Central memory CD8-positive, alpha-beta T cell (primary cell): Measurements from ENCODE around the gene CGB7.
"Not testable (repeated sequence)": the region's sequence is repeated elsewhere in the genome, so short reads cannot be mapped to it uniquely, and the experiment has no call there.

Source experiments
- ATAC-seq: fragments of 150-1000 bp; cut with Tn5 transposase; replicated peaks from 2 replicates; pipeline ENCODE4 v1.10.0; 2022; ENCODE audit warnings: mild to moderate bottlenecking, moderate FRiP score, moderate number of reproducible peaks; ENCODE audit not compliant: poor library complexity, severe bottlenecking; ENCODE audit errors: extremely low read depth
- DNase-seq, 2 donors: peaks; one replicate each; pipeline ENCODE4 v3.0.0; 2021; ENCODE audit warnings: low spot score in 2 of 2
- H3K27ac Mint-ChIP-seq: one replicate; pipeline ENCODE4 v1.8.0; 2022; ENCODE audit warnings: low read depth, mild to moderate bottlenecking, moderate library complexity, mixed read lengths
- H3K27me3 Mint-ChIP-seq: one replicate; pipeline ENCODE4 v1.8.0; 2022; ENCODE audit warnings: mixed read lengths
- H3K36me3 Mint-ChIP-seq: one replicate; pipeline ENCODE4 v1.8.0; 2022; ENCODE audit warnings: mild to moderate bottlenecking, moderate library complexity, mixed read lengths; ENCODE audit not compliant: insufficient read depth
- H3K4me1 Mint-ChIP-seq: one replicate; pipeline ENCODE4 v1.8.0; 2022; ENCODE audit warnings: mixed read lengths
- H3K4me3 Mint-ChIP-seq: one replicate; pipeline ENCODE4 v1.8.0; 2022; ENCODE audit warnings: mild to moderate bottlenecking, moderate library complexity, mixed read lengths
- H3K9me3 Mint-ChIP-seq: one replicate; pipeline ENCODE4 v1.8.0; 2022; ENCODE audit warnings: mixed read lengths

CGB7 gene

GRCh38 chr19:49065905-49066512 is 8.5 kb upstream of the CGB7 start:
- H3K9me3 Mint-ChIP-seq: no peaks in the 10 kb centered on the region
- peaks cover 64% of the 10 kb centered on the region for H3K27me3 Mint-ChIP-seq

GRCh38 chr19:49064768-49065611 is 7.4 kb upstream of the CGB7 start, which contains the start of gene NTF4:
Gene NTF4, minus strand, starts transcription at chr19:49064818. Its CDS starts 2,821 bp downstream, at chr19:49061997.
- no peak for DNase-seq
- Mint-ChIP-seq H3K4me1 (no peaks in the 10 kb centered on the region), H3K27me3 (peaks cover 64% of the 10 kb centered on the region), H3K9me3 (no peaks in the 10 kb centered on the region), H3K27ac (no peak within 1 kb of the TSS), H3K4me3 (no peak within 1 kb of the TSS), H3K36me3 (no peaks in the 10 kb centered on the region)
- ATAC-seq: no peak

More at GRCh38 chr19:49065905-49066512, 8.5 kb upstream of the CGB7 start:
- ATAC-seq: no peak
- no peak overlapping the region for H3K27ac Mint-ChIP-seq
- no peak overlapping the region for H3K4me3 Mint-ChIP-seq
- no peak for DNase-seq
- H3K4me1 Mint-ChIP-seq: no peaks in the 10 kb centered on the region
- no peaks in the 10 kb centered on the region for H3K36me3 Mint-ChIP-seq

DNA sequence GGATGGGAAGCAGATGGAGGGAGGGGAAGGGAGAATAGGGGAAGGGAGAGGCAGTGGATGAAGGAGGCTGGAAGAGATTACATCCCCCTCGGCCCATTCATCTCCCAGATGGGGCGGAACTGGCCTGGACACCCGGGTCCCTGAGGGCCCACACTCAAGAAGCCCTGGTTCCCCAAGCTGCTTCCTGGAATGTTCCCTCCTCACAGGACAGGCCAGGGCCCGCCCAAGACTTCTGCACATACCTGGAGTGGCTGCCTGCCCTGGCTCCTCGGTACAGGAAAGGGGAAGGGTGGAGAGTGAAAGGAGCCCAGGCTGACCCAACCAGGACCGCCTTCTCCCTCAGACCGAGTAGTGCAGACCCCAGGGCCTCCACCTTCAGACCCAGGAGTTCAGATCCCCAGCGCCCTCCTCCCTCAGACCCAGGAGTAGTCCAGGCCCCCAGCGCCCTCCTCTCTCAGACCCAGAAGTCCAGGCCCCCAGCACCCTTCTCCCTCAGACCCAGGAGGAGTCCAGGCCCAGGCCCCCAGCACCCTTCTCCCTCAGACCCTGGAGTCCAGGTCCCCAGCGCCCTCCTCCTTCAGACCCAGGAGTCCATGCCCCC is 6.6 kb upstream of the CGB7 start:
- H3K36me3 Mint-ChIP-seq: no peaks in the 10 kb centered on the region
- H3K27me3 Mint-ChIP-seq: peaks cover 59% of the 10 kb centered on the region
- H3K9me3 Mint-ChIP-seq: no peaks in the 10 kb centered on the region

DNA sequence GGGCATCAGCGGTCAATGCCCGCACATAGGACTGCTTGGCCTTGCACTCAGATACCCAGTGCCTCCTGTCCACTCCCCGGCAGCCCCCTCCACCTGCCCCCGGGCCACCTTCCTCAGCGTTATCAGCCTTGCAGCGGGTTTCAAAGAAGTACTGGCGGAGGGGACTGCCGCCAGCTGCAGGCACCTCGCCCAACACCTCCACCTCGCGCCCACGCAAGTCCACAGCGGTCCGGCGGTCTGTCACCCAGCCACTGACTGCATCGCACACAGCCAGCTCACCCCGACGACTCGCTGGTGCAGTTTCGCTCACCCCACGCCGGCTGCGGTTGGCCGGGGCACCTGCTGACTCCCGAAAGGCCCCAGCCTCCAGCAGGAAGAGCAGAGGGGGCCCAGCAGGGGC is 3.9 kb upstream of the CGB7 start:
- Mint-ChIP-seq H3K9me3 (no peaks in the 10 kb centered on the region), H3K4me1 (peaks cover 17% of the 10 kb centered on the region), H3K4me3 (no peak overlapping the region), H3K27ac (no peak overlapping the region), H3K27me3 (peaks cover 65% of the 10 kb centered on the region), H3K36me3 (no peaks in the 10 kb centered on the region)
- DNase-seq (no peak), ATAC-seq (no peak)

More for the DNA sequence above, 6.6 kb upstream of the CGB7 start:
- no peak overlapping the region for H3K4me3 Mint-ChIP-seq
- no peak overlapping the region for H3K27ac Mint-ChIP-seq
- no peaks in the 10 kb centered on the region for H3K4me1 Mint-ChIP-seq
- DNase-seq (no peak), ATAC-seq (no peak)

DNA sequence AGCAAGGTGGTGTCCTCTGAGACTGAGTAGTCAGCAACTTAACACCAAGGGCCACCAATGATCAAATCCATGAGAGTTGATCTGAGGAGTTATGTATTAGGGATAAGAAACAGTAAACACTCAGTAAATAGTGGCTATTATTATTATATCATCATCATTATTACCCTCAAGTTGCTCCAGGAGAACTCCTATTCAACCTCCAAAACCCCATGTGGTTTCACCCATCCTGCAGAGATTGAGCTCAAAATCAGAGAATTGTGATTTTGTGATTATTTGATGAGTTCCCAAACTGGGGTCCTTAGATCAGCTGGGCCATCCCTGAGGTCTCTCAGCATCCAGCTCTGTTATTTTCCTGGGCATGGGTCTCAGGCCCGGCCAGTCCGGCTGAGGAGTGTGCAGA is 3.5 kb upstream of the CGB7 start:
- H3K9me3 Mint-ChIP-seq: no peaks in the 10 kb centered on the region
- ATAC-seq: no peak
- no peak overlapping the region for H3K27ac Mint-ChIP-seq
- peaks cover 21% of the 10 kb centered on the region for H3K4me1 Mint-ChIP-seq
- no peaks in the 10 kb centered on the region for H3K36me3 Mint-ChIP-seq
- no peak for DNase-seq
- H3K27me3 Mint-ChIP-seq: peaks cover 63% of the 10 kb centered on the region
- H3K4me3 Mint-ChIP-seq: no peak overlapping the region

GRCh38 chr19:49059053-49059452 is 1.5 kb upstream of the CGB7 start:
- Mint-ChIP-seq H3K4me3 (no peak overlapping the region), H3K9me3 (no peaks in the 10 kb centered on the region), H3K27ac (no peak overlapping the region), H3K4me1 (peaks cover 22% of the 10 kb centered on the region), H3K27me3 (peaks cover 52% of the 10 kb centered on the region), H3K36me3 (no peaks in the 10 kb centered on the region)
- DNase-seq (no peak), ATAC-seq (no peak)

DNA sequence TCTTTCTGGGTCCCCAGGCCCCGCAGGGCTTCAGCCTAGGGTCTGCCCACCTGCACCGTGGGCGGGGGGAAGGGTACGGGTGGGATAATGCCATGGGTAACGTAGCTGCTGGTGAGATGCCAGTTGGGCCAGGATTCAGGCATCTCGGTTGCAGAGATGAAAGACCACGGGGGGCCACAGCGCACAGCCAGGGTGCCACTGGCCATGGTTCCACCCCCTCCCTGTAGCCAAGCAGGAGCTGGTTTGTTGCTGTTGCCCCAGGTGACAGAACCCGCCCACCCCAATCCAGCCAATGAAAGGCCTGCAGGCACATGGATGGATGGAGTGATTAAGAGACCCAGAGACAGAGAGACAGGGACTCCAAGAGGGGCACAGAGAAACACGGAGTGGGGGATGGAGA is 1.0 kb upstream of the CGB7 start:
- peak overlapping the region; percentile 79 for H3K4me3 Mint-ChIP-seq
- peaks cover 1% of the 10 kb centered on the region for H3K36me3 Mint-ChIP-seq
- ATAC-seq (no peak), DNase-seq (no peak)
- H3K4me1 Mint-ChIP-seq: peaks cover 22% of the 10 kb centered on the region
- peaks cover 52% of the 10 kb centered on the region for H3K27me3 Mint-ChIP-seq
- no peaks in the 10 kb centered on the region for H3K9me3 Mint-ChIP-seq
- H3K27ac Mint-ChIP-seq: no peak overlapping the region

- not testable (repeated sequence) for H3K9me3 Mint-ChIP-seq, ATAC-seq, H3K36me3 Mint-ChIP-seq, DNase-seq
- Mint-ChIP-seq H3K4me1 (peaks cover 22% of the 10 kb centered on the region), H3K27me3 (peaks cover 52% of the 10 kb centered on the region), H3K4me3 (peak overlapping the region; percentile 79), H3K27ac (peak overlapping the region; percentile 23)
Observed at GRCh38 chr19:49056902-49057596, 500 bp downstream of the CGB7 start.

DNA sequence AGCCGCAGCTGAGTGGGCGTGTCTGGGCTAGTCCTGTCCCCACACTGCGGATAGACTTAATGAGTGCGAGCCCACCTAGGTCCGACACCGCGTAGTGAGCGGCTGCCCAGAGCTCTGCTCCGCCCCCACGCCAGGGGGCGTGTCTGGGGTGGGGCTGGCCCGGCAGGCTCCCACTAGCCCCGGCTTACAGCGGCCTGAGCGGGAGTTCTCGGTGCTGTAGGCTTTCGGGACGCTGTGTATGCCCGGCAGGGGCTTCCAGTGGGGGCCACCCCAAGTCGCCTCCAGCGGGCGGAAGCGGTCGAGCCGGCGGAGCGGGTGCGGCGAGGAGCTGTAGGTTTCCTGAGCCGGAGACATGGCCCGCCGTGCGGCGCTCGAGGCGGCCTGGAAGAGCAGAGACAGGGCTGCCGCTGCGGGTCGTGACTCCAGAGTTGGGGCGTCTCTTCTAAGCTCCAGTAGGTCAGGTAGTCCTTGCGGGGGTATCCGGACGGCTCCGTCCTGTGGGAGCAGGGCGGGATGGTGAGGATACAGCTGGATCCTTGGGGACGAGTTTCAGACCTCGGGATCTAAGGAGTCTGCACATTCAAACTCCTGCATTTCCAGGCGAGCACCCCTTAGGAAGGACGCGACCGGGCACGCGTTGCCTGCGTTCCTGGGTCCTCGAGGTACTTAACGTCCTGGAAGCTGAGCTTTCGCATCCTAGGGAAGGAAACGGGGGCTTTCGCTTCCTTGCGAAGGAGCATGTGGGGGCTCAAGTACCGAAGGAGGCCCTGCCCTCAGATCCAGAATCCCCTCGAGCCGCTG is 1.2 kb downstream of the CGB7 start:
- no peak for ATAC-seq
- peaks cover 22% of the 10 kb centered on the region for H3K4me1 Mint-ChIP-seq
- H3K9me3 Mint-ChIP-seq: no peaks in the 10 kb centered on the region
- H3K27ac Mint-ChIP-seq: no peak overlapping the region
- DNase-seq: peak; percentile 23 to 42
- H3K27me3 Mint-ChIP-seq: peaks cover 46% of the 10 kb centered on the region
- H3K4me3 Mint-ChIP-seq: peak overlapping the region; percentile 79
- peaks cover 1% of the 10 kb centered on the region for H3K36me3 Mint-ChIP-seq

- H3K4me3 Mint-ChIP-seq, H3K27ac Mint-ChIP-seq, H3K36me3 Mint-ChIP-seq, H3K4me1 Mint-ChIP-seq, DNase-seq, ATAC-seq, H3K27me3 Mint-ChIP-seq, H3K9me3 Mint-ChIP-seq: not testable (repeated sequence)
Observed at GRCh38 chr19:49050376-49051033, 7.0 kb downstream of the CGB7 start.

DNA sequence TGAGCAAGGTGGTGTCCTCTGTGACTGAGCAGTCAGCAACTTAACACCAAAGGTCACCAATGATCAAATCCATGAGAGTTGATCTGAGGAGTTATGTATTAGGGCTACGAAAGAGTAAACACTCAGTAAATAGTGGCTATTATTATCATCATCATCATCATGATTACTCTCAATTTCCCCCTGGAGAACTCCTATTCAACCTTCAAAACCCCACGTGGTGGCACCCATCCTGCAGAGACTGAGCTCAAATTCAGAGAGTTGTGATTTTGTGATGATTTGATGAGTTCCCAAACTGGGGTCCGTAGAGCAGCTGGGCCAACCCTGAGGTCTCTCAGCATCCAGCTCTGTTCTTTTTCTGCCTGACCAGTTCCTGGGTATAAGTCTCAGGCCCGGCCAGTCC is 7.7 kb downstream of the CGB7 start:
- H3K4me3 Mint-ChIP-seq, H3K36me3 Mint-ChIP-seq, H3K27ac Mint-ChIP-seq, H3K27me3 Mint-ChIP-seq, H3K9me3 Mint-ChIP-seq, ATAC-seq, H3K4me1 Mint-ChIP-seq, DNase-seq: not testable (repeated sequence)
